A549 (cell line): Measurements from ENCODE around the gene ANKS1B.

ENCODE experiments used
- CTCF ChIP-seq: fragments of >200 bp; sonication (Bioruptor Twin); formaldehyde crosslinking; IDR thresholded peaks from 3 replicates; pipeline ENCODE4 v1.5.1; 2016
- EP300 ChIP-seq, 2 experiments: fragments of >200 bp; sonication (Bioruptor Twin); formaldehyde crosslinking; IDR thresholded peaks; 2 replicates in 1 of 2; 3 replicates in 1 of 2; pipeline ENCODE4 v1.6.1; 2016 to 2017
- HMGXB4 ChIP-seq: fragments of 250-450 bp; sonication (Bioruptor Pico); IDR thresholded peaks from 2 replicates; pipeline ENCODE4 v1.5.0; 2021; ENCODE audit warnings: mild to moderate bottlenecking, moderate library complexity, borderline replicate concordance
- JUN ChIP-seq, 2 experiments: fragments of >200 bp; sonication (Bioruptor Twin); formaldehyde crosslinking; IDR thresholded peaks; 2 replicates in 1 of 2; 3 replicates in 1 of 2; pipeline ENCODE4 v1.6.1; 2016 to 2017
- RAD21 ChIP-seq, 2 experiments: fragments of >200 bp in 1 of 2; sonication (Bioruptor Twin) in 1 of 2; formaldehyde crosslinking in 1 of 2; IDR thresholded peaks in 1 of 2; conservative IDR thresholded peaks in 1 of 2; 2 replicates in 1 of 2; 3 replicates in 1 of 2; pipeline ENCODE4 v1.6.1; 2012 to 2018; ENCODE audit warnings: inconsistent platforms in 1 of 2
- REST ChIP-seq: fragments of 200-600 bp; sonication (generic); IDR thresholded peaks from 2 replicates; pipeline ENCODE4 v1.6.1; 2016; ENCODE audit warnings: antibody characterized with exemption, mild to moderate bottlenecking, moderate library complexity
- RFX5 ChIP-seq: fragments of 450-650 bp; IDR thresholded peaks from 2 replicates; pipeline ENCODE4 v1.7.1; 2014; ENCODE audit warnings: antibody characterized with exemption, mild to moderate bottlenecking, moderate library complexity

GRCh38 chr12:99732131-99732530, 252.6 kb downstream of the ANKS1B start:
- TF ChIP-seq CTCF (no peak), RFX5 (no peak), EP300 (IDR thresholded peaks at IDR 0.05) (no peak), RAD21 (conservative IDR thresholded peaks at IDR 0.05 in 1 of 2, IDR thresholded peaks at IDR 0.05 in 1 of 2) (no peak), REST (no peak), HMGXB4 (CRISPR knock-in tag) (no peak), JUN (IDR thresholded peaks at IDR 0.05) (no peak)
